ENCODE results near the gene DCTD. TPM values are rescaled to one million over a fixed set of nuclear protein-coding genes. Genes with fewer than 3 reads are reported as not detected.

DCTD gene
- total RNA-seq, 4 donors from 2014 or later: 35.8 to 69.4 (median 60.1) TPM

DNA sequence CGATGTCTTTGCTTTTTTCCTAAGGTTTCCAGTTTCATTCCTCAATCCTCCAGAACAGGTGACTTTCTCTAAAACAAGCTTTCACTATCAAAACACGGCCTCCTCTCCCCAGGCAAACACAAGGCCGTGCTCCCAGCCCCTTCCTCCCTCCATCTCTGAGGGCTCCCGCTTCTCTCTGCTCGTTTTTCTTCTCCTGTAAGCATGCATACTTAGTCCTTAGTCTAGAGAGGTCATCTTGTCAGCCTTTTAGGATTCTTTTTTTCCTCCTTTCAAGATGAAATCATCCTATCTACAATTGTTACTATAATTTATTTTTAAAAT is 18.7 kb downstream of the DCTD start:
- WGBS, 2 donors (ENCODE audit: low coverage in 1 of 2): 78 to 89% methylated on average over 5 of the region's 5 CpGs
- H3K4me1 ChIP-seq: no peaks in the 10 kb centered on the region
- no peak for ATAC-seq
- H3K4me3 ChIP-seq: no peak overlapping the region
- H3K27me3 ChIP-seq: no peaks in the 10 kb centered on the region
- H3K36me3 ChIP-seq: peaks cover 0 to 89% of the 10 kb centered on the region in 2 donors
- TF ChIP-seq, protein P1, sequence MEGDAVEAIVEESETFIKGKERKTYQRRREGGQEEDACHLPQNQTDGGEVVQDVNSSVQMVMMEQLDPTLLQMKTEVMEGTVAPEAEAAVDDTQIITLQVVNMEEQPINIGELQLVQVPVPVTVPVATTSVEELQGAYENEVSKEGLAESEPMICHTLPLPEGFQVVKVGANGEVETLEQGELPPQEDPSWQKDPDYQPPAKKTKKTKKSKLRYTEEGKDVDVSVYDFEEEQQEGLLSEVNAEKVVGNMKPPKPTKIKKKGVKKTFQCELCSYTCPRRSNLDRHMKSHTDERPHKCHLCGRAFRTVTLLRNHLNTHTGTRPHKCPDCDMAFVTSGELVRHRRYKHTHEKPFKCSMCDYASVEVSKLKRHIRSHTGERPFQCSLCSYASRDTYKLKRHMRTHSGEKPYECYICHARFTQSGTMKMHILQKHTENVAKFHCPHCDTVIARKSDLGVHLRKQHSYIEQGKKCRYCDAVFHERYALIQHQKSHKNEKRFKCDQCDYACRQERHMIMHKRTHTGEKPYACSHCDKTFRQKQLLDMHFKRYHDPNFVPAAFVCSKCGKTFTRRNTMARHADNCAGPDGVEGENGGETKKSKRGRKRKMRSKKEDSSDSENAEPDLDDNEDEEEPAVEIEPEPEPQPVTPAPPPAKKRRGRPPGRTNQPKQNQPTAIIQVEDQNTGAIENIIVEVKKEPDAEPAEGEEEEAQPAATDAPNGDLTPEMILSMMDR (IDR thresholded peaks at IDR 0.05): no peak
- no peaks in the 10 kb centered on the region for H3K9me3 ChIP-seq
- H3K27ac ChIP-seq: no peak overlapping the region

DNA sequence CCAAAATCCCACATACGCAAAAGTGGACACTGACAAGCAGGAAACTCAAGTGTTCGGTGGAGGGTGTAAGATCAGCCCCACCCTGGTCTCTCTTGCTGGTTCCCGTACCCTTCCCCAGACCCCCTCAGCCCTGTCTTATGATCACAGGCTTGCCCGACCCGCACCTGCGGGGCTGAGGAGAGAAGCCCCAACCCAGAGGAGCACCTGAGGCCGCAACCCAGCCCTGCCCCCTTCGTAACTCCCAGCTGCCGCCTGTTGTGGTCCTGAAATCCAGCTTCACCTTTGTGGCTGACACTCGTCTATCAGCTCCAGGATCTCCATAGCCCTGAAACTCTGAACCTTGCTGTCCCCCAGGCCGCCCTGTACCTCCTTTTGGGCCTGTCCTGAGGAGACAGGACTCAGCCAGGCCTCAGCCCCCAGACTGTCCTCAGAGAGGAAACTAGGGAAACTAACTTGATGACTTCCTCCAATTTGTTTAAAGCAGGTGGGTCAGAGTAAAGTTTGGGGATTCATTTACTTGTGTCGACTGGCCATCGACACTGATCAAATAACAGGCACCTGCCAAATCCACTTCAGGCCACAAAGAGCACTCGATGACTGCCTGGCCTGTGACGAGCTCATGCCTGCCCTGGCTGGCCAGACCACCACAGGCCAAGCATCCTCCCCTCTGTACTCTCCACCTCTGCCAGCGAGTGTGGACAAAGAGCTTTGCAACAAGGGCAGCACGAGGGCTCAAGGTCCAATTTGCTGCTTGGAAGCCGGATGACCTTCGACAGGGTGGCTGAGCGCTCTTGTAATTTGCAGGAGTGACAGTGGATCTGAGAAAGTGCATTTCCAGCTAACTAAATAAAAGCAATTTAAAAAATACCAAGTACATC is 19.3 kb downstream of the DCTD start:
- H3K36me3 ChIP-seq: peaks cover 0 to 89% of the 10 kb centered on the region in 2 donors
- no peaks in the 10 kb centered on the region for H3K27me3 ChIP-seq
- H3K9me3 ChIP-seq: no peaks in the 10 kb centered on the region
- WGBS, 2 donors (ENCODE audit: low coverage in 1 of 2): 86 to 100% methylated on average over 6 to 9 of the region's 20 CpGs
- no peak overlapping the region for H3K27ac ChIP-seq
- no peak for ATAC-seq
- no peaks in the 10 kb centered on the region for H3K4me1 ChIP-seq
- TF ChIP-seq, protein P1 (IDR thresholded peaks at IDR 0.05): no peak
- TF ChIP-seq EP300 (IDR thresholded peaks at IDR 0.05) (no peak), POLR2AphosphoS5 (IDR thresholded peaks at IDR 0.05) (no peak), POLR2A (IDR thresholded peaks at IDR 0.05) (no peak)
- no peak overlapping the region for H3K4me3 ChIP-seq

DNA sequence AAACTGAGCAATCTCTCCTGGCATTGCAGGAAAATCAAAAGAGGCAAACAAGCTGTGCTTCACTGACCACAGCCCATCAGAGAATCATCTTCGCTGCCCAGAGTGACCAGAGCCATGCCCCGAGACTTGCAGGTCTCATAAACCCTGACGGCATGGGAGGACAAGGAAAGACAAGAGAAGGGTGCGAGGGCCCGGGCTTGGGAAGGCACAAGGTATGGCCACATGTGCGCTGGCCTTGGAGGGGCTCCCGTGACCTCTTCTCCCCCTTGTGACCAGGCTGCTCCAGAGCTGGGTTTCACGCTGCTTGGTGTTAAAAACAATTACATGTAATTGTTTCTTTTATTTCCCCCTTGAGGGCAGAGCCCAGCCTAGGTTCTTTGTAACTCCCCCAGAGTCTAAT is 20.8 kb downstream of the DCTD start:
- Histone ChIP-seq H3K36me3 (peaks cover 0 to 90% of the 10 kb centered on the region in 2 donors), H3K27ac (no peak overlapping the region), H3K4me3 (no peak overlapping the region), H3K4me1 (no peaks in the 10 kb centered on the region), H3K27me3 (no peaks in the 10 kb centered on the region), H3K9me3 (no peaks in the 10 kb centered on the region)
- no peak for ATAC-seq
- TF ChIP-seq, protein P1 (IDR thresholded peaks at IDR 0.05): no peak
- TF ChIP-seq POLR2A (IDR thresholded peaks at IDR 0.05) (no peak), EP300 (IDR thresholded peaks at IDR 0.05) (no peak), POLR2AphosphoS5 (IDR thresholded peaks at IDR 0.05) (no peak)
- 96 to 98% methylated on average over 4 to 7 of the region's 8 CpGs for WGBS, 2 donors (ENCODE audit: low coverage in 1 of 2)

DNA sequence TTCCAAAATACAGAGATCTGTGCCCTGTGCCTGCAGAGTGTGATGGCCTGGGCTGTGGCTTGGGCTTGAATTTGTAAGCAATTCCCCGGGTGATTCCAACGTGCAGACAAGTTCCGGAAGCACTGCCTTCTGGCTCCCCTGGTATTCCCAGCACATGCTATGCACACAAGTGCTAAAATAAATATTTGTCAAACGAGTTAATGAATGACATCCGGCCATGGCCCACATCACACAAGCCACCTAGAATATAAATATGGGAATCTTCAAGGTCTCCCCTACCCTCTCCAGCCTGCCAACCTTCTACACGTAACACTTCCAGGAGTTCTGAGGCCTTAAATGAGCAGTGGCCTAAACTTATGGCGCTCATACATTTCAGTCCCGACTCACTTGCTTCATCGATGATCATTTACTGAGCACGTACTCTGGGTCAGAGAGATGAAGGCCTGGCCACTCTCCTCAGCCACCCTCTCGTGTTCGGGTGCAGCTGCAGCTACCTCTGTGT is 21.3 kb downstream of the DCTD start:
- Histone ChIP-seq H3K27ac (no peak overlapping the region), H3K4me1 (no peaks in the 10 kb centered on the region), H3K36me3 (peaks cover 0 to 91% of the 10 kb centered on the region in 2 donors), H3K4me3 (no peak overlapping the region), H3K27me3 (no peaks in the 10 kb centered on the region), H3K9me3 (no peaks in the 10 kb centered on the region)
- 81 to 85% methylated on average over 9 to 11 of the region's 12 CpGs for WGBS, 2 donors (ENCODE audit: low coverage in 1 of 2)
- TF ChIP-seq POLR2AphosphoS5 (IDR thresholded peaks at IDR 0.05): no peak
- no peak for TF ChIP-seq EP300 (IDR thresholded peaks at IDR 0.05)
- TF ChIP-seq, protein P1 (IDR thresholded peaks at IDR 0.05): no peak
- no peak for TF ChIP-seq POLR2A (IDR thresholded peaks at IDR 0.05)
- no peak for ATAC-seq

DNA sequence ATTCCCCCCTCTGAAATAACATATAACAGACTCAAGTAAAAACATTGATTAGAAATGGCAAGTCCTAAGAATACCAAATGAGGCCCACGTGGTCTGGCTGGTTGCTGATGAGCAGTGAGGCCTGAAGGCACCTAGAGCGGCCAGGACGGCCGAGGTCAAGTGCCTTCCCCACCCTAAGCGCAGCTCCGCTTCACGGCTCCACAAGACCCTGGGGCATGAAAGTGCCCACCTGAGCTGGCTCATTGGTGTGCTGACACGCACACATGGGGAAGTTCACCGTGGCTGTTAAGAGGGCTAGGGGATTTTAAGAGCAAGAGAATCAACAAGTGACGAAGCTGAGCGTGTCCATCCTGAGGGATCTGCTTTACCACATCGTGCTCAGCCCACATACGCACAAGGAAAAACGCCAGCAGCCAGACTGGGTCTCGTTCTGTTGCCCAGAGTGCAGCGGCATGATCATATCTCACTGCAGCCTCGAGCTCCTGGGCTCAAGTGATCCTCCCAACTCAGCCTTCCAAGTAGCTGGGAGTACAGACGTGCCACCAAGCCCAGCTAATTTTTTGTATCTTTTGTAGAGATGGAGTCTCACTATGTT is 22.4 kb downstream of the DCTD start:
- ATAC-seq: no peak
- no peak overlapping the region for H3K4me3 ChIP-seq
- no peaks in the 10 kb centered on the region for H3K4me1 ChIP-seq
- no peaks in the 10 kb centered on the region for H3K27me3 ChIP-seq
- H3K27ac ChIP-seq: no peak overlapping the region
- no peak for TF ChIP-seq POLR2A (IDR thresholded peaks at IDR 0.05)
- no peak for TF ChIP-seq POLR2AphosphoS5 (IDR thresholded peaks at IDR 0.05)
- TF ChIP-seq EP300 (IDR thresholded peaks at IDR 0.05): no peak
- TF ChIP-seq, protein P1 (IDR thresholded peaks at IDR 0.05): no peak
- WGBS, 2 donors (ENCODE audit: low coverage in 1 of 2): 88 to 95% methylated on average over 3 to 4 of the region's 18 CpGs
- H3K36me3 ChIP-seq: peaks cover 0 to 95% of the 10 kb centered on the region in 2 donors
- H3K9me3 ChIP-seq: no peaks in the 10 kb centered on the region

Data from gastroesophageal sphincter (tissue), 4 donors.